ACC112 (cell line): Measurements from ENCODE around the gene PARP12.
"Not testable (repeated sequence)": the region's sequence is repeated elsewhere in the genome, so short reads cannot be mapped to it uniquely, and the experiment has no call there.

Source experiments
- H2AFZ ChIP-seq: fragments of 200-600 bp; sonication (generic); one replicate; pipeline ENCODE4 v1.6.0; 2017; ENCODE audit warnings: antibody characterized with exemption, low read length; ENCODE audit not compliant: unreplicated experiment
- H3K27ac ChIP-seq: fragments of 200-600 bp; sonication (generic); 2 replicates; pipeline ENCODE4 v1.5.1; 2014; ENCODE audit warnings: low read depth, mild to moderate bottlenecking, antibody characterized with exemption, low read length, moderate library complexity
- H3K27me3 ChIP-seq: fragments of 200-600 bp; sonication (generic); 2 replicates; pipeline ENCODE4 v1.6.1; 2014; ENCODE audit warnings: mild to moderate bottlenecking, antibody characterized with exemption, low read length, moderate library complexity, mixed read lengths; ENCODE audit not compliant: insufficient read depth
- H3K36me3 ChIP-seq: fragments of 200-600 bp; sonication (generic); 2 replicates; pipeline ENCODE4 v1.6.1; 2016; ENCODE audit warnings: mild to moderate bottlenecking, antibody characterized with exemption, low read length, moderate library complexity, mixed read lengths; ENCODE audit not compliant: insufficient read depth
- H3K4me1 ChIP-seq: fragments of 200-600 bp; sonication (generic); one replicate; pipeline ENCODE4 v1.6.1; 2016; ENCODE audit warnings: low read length, mixed read lengths; ENCODE audit not compliant: insufficient read depth, unreplicated experiment, control insufficient read depth
- H3K4me3 ChIP-seq: fragments of 200-600 bp; sonication (generic); 2 replicates; pipeline ENCODE4 v1.5.1; 2014; ENCODE audit warnings: mild to moderate bottlenecking, low read depth, low read length
- H3K79me2 ChIP-seq: fragments of 200-600 bp; sonication (generic); one replicate; pipeline ENCODE4 v1.6.0; 2016; ENCODE audit warnings: low read length; ENCODE audit not compliant: control insufficient read depth, unreplicated experiment, insufficient read depth

PARP12 gene, protein sequence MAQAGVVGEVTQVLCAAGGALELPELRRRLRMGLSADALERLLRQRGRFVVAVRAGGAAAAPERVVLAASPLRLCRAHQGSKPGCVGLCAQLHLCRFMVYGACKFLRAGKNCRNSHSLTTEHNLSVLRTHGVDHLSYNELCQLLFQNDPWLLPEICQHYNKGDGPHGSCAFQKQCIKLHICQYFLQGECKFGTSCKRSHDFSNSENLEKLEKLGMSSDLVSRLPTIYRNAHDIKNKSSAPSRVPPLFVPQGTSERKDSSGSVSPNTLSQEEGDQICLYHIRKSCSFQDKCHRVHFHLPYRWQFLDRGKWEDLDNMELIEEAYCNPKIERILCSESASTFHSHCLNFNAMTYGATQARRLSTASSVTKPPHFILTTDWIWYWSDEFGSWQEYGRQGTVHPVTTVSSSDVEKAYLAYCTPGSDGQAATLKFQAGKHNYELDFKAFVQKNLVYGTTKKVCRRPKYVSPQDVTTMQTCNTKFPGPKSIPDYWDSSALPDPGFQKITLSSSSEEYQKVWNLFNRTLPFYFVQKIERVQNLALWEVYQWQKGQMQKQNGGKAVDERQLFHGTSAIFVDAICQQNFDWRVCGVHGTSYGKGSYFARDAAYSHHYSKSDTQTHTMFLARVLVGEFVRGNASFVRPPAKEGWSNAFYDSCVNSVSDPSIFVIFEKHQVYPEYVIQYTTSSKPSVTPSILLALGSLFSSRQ

DNA sequence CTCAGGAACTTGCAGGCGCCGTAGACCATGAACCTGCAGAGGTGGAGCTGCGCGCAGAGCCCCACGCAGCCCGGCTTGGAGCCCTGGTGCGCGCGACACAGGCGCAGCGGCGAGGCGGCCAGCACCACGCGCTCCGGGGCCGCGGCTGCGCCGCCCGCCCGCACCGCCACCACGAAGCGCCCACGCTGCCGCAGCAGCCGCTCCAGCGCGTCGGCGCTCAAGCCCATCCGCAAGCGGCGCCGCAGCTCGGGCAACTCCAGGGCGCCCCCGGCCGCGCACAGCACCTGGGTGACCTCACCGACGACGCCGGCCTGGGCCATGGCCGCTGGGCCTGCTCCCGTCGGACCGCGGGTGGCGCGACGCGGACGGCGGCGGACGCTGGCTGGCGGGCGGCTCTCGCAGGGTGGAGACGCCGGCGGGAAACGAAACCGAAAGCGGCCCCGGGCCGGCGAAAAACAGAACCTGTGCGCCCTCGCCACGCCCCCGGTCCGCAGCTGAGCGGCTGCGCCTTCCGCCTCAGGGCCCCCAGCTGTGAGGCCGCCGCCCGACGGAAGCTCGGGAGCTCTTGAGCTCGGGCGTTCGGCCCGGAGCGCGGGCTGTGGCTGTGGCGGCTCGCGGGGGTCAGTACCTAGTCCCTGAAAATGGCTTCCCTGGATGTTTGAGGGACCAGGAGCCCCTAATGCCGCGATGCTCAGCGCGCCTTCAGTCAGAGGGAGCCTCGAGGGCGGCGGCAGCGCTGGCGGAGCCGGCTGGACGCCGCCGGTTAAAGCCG lies at the start of gene PARP12:
TSS of gene PARP12 (minus strand) at position 424 of the 772 bp plus-strand sequence. CDS start at position 320, 104 bp downstream.
- Histone ChIP-seq H3K4me3 (peak within 1 kb of the TSS; percentile 97), H3K4me1 (peaks cover 34% of the 10 kb centered on the region), H2AFZ (peak within 1 kb of the TSS; percentile 61), H3K79me2 (peaks cover 57% of the 10 kb centered on the region), H3K27me3 (no peaks in the 10 kb centered on the region), H3K27ac (peak within 1 kb of the TSS; percentile 92), H3K36me3 (peaks cover 7% of the 10 kb centered on the region; the same call in 1 of the 2 replicates)

DNA sequence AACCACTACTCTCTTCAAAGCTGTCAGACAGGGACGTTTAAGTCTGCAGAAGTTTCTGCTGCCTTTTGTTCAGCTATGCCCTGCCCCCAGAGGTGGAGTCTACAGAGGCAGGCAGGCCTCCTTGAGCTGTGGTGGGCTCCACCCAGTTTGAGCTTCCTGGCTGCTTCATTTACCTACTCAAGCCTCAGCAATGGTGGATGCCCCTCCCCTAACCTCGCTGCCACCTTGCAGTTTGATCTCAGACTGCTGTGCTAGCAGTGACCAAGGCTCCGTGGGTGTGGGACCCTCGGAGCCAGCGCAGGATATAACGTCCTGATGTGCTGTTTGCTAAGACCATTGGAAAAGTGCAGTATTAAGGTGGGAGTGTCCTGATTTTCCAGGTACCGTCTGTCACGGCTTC lies 46.0 kb upstream of the PARP12 start:
- not testable (repeated sequence) for H3K4me1 ChIP-seq, H3K4me3 ChIP-seq, H3K27ac ChIP-seq, H3K27me3 ChIP-seq, H3K79me2 ChIP-seq, H3K36me3 ChIP-seq, H2AFZ ChIP-seq

DNA sequence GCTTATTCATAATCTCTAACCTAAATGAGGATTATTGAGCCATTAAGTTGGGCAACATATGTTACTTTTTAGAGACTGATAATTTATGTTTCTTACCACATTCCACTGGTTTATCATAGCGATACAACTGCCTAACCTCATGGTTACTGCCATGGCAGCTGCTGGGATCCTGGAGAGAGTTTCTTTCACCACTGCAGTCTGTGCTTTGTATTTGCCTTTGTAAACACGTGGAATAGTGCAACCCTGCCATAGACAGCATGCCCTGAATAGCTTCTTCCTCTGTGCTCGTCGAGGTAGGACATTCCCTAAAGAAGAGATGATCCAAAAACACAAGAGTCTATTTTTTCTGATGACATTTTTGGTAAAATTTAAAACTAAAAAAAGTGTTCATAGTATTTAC lies 33.7 kb upstream of the PARP12 start:
- Histone ChIP-seq H3K36me3 (peaks cover 35% of the 10 kb centered on the region), H3K4me1 (no peaks in the 10 kb centered on the region), H3K4me3 (no peak overlapping the region), H3K27me3 (no peaks in the 10 kb centered on the region), H2AFZ (no peak overlapping the region), H3K27ac (no peak overlapping the region), H3K79me2 (no peaks in the 10 kb centered on the region)

DNA sequence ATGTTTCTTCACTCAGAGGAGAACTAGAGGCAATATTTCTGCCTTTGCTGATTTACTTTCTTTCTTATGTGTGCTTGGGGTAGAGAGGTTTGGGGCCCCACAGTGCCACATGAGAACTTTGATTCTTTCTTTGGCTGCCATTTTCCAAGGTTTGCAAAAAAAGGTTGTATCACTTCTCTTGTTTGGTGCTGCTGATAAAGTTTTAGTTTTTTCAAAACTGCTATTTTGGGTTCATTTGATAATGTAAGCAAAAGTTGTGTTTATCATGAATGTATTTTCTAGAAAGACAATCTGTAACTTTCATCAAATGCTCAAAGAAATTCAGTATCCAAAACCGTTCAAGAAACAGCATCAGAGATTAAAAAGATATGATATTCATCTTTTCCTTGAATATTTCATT lies 30.6 kb upstream of the PARP12 start:
- Histone ChIP-seq H3K4me3 (no peak overlapping the region), H2AFZ (no peak overlapping the region), H3K4me1 (no peaks in the 10 kb centered on the region), H3K36me3 (peaks cover 25% of the 10 kb centered on the region), H3K27me3 (no peaks in the 10 kb centered on the region), H3K79me2 (no peaks in the 10 kb centered on the region), H3K27ac (no peak overlapping the region)

DNA sequence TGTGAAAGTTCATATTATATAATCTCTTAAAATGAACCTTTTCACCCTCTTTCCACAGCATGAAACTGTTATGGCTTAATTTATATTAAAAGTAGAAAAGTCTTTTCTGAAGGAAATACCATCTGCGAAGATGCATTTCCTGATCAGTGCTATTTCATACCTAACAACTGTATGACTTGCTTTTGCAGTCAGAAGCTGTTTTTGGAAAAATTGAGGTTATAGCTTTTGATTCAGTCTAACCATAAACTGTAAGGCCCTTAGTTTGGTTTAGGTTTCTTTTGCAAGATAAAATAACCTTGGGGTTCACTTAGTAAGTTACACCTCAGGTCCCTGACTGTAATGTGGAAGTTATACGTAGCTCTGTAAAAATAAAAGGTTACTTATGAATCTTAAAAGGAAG lies 22.7 kb upstream of the PARP12 start:
- Histone ChIP-seq H3K27me3 (peaks cover 5% of the 10 kb centered on the region; the same call in 1 of the 2 replicates), H3K27ac (no peak overlapping the region), H3K4me3 (no peak overlapping the region), H3K4me1 (no peaks in the 10 kb centered on the region), H2AFZ (no peak overlapping the region), H3K79me2 (no peaks in the 10 kb centered on the region), H3K36me3 (no peaks in the 10 kb centered on the region)

DNA sequence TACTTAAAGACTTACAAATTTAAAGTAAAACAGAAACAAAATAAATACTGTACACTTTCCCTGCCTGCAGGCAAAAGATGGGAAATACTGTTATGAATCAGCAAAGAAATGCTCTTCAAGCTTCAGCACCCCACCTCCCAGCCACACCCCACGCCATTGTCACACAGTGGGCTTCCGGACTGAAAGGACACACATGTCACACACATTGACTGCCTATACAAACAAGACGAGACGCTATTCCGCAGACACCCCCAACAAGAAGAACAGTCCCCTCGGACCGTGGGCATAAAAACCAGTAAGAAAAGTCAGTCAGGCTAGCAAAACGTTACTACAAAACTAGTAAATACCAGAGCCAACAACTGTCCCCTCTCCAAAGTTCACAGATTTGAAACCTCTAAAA lies 22.2 kb upstream of the PARP12 start:
- Histone ChIP-seq H3K79me2 (no peaks in the 10 kb centered on the region), H3K27ac (no peak overlapping the region), H3K27me3 (peaks cover 9% of the 10 kb centered on the region), H2AFZ (no peak overlapping the region), H3K4me1 (no peaks in the 10 kb centered on the region), H3K36me3 (no peaks in the 10 kb centered on the region), H3K4me3 (no peak overlapping the region)

DNA sequence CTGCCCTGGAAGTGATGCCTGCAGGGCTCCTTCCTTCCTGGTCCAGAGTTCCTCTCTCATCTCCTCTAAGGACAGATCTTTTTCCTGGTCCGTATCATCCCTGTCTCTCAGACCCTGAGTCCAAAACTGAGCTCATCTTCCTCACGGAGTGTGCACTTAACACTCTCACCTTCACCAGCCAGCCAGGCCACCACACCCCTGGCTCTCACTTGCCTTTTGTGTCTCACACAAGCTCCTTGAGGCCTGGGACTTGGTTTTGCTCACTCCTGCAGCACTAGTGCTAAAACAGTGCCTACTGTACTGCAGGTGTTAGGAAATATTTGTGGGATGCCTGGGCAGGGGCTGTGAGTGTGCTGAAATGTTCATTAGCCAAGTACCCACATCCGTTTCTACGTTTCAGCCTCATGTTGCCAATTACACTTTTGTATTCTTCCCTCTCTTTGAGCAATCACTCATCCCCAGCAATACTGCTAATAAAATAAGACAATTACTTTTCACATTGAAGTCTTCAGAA lies 21.4 kb upstream of the PARP12 start:
- Histone ChIP-seq H3K27ac (no peak overlapping the region), H3K36me3 (no peaks in the 10 kb centered on the region), H3K79me2 (no peaks in the 10 kb centered on the region), H3K4me3 (no peak overlapping the region), H2AFZ (no peak overlapping the region), H3K27me3 (peaks cover 16% of the 10 kb centered on the region), H3K4me1 (no peaks in the 10 kb centered on the region)

DNA sequence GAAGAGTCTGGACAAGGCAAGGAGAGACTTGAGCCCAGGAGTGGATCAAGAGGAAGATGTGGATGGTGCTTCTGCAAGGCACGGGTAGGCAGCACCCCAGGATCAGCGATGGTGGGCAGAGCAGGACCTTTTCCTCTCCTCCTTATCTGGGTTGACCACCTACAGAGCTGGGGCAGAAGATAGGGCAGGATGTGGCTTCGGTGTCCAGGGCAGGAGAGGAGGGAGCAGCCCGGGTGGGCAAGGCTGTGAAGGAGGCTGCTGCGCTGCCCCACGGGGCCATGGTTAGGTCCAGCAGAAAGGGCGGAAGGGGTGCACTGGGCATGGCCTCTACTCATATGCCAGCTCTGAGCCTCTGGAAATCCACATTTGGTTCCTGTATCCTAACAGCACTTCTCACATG lies 20.0 kb upstream of the PARP12 start:
- Histone ChIP-seq H3K4me1 (no peaks in the 10 kb centered on the region), H3K27me3 (peaks cover 16% of the 10 kb centered on the region), H3K27ac (no peak overlapping the region), H3K4me3 (no peak overlapping the region), H2AFZ (no peak overlapping the region), H3K36me3 (no peaks in the 10 kb centered on the region), H3K79me2 (no peaks in the 10 kb centered on the region)

DNA sequence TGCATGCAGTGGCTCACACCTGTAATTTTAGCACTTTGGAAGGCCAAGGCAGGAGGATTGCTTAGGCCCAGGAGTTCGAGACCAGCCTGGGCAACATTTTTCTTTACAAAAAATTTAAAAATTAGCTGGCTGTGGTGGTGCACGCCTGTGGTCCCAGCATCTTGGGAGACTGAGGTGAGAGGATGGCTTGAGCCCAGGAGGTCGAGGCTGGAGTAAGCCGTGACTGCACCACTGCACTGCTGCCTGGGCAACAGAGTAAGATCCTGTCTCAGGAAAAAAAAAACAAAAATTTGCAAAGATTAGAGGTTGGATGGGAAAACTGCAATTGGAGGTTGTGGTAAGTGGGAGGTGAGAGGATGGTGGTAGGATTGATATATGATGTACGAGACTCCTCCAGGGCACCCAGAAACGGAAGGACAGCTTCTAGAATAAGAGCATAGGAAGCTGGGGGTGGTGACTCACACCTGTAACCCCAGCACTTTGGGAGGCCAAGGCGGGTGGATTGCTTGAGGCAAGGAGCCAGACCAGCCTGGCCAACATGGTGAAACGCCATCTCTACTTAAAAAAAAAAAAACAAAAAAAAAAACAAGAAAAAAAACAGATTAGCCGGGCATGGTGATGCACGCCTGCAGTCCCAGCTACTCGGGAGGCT lies 19.1 kb upstream of the PARP12 start:
- Histone ChIP-seq H3K27me3 (peaks cover 16% of the 10 kb centered on the region), H3K79me2 (no peaks in the 10 kb centered on the region), H3K4me1 (no peaks in the 10 kb centered on the region), H3K36me3 (no peaks in the 10 kb centered on the region), H3K27ac (no peak overlapping the region), H2AFZ (no peak overlapping the region), H3K4me3 (no peak overlapping the region)

DNA sequence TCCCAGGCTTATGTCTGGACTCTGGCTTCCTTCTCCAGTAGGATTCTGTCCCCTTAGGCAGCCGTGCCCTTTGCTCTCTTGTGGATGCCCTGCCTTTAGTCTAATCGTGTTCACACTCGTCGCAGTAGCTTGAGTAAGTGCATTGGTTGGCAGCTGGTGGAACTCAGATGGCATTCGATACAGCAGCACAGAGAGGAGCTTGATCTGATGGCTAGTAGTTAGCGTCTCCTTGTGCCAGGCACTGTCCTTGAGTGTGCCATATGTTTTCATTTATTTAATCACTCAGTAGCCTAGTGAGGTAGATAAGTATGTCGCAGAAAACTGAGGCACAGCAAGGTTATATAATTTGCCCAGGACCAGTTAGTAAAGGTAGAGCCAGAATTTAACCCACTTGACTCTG lies 18.2 kb upstream of the PARP12 start:
- no peak overlapping the region for H2AFZ ChIP-seq
- H3K79me2 ChIP-seq = no peaks in the 10 kb centered on the region
- H3K4me1 ChIP-seq = no peaks in the 10 kb centered on the region
- peaks cover 16% of the 10 kb centered on the region for H3K27me3 ChIP-seq
- no peak overlapping the region for H3K27ac ChIP-seq
- H3K36me3 ChIP-seq = no peaks in the 10 kb centered on the region
- H3K4me3 ChIP-seq = no peak overlapping the region
